ENCODE measurements around the gene CST5.
"Not testable (repeated sequence)": the region's sequence is repeated elsewhere in the genome, so short reads cannot be mapped to it uniquely, and the experiment has no call there.

The CST5 gene

DNA sequence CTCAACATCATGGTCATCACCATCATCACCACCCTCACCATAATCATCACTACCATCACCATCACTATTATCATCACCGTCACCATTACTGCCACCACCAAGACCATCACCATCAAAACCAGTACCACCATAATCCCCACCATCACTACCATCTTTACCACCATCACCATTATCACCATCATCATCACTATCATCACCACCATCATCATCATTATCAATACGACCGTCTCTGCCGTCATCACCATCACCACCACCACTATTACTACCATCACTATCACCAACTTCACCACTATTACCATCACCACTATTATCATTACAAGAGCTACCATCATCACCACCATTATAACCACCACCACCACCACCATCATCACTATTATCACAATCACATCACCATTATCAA is 11.3 kb upstream of the CST5 start:
- in situ Hi-C loops (cut with HindIII; ENCODE audit: low sequenced_read_pairs) = not testable (repeated sequence)

DNA sequence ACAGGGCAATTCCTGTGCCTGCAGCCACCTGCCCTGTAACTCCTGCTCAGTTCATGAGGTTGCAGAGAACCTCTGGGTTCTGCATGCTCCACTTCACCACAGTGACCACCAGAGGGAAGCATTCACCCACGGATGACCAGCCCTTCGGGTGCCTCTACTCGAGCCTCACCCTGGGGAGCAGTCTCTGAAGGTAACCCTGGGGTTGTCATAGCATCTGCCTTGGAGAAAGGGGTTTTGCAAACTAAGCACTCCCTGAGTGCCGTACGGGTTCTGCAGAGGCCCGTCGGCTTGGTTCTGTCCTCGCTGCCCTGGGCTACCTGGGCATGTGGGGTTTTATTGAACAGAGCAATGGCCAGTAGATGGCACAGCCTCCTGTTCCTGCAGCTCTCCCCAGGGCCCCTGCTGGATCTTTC is 10.2 kb upstream of the CST5 start:
- in situ Hi-C loops (cut with HindIII; ENCODE audit: low sequenced_read_pairs) = no loop called here

DNA sequence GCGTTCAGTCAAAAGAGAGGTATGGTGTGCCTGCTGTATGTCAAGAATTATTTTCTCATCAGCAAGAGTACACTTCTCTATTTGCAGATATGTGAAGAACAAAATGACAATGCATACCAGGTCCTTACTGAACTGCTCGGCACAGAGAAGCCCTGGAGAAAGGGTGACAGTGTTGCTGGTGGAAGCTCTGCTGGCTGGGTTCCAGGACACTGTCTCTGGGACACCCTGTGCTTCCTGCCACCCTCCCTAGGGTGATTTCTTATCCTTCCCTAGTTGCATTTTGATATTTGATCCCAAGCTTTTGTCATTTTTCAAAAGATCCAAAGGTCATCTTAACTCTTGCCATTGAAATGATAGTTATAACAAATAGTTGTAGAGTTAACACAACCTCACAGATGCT is 8.3 kb upstream of the CST5 start:
- in situ Hi-C loops (cut with HindIII; ENCODE audit: low sequenced_read_pairs) = no loop called here

DNA sequence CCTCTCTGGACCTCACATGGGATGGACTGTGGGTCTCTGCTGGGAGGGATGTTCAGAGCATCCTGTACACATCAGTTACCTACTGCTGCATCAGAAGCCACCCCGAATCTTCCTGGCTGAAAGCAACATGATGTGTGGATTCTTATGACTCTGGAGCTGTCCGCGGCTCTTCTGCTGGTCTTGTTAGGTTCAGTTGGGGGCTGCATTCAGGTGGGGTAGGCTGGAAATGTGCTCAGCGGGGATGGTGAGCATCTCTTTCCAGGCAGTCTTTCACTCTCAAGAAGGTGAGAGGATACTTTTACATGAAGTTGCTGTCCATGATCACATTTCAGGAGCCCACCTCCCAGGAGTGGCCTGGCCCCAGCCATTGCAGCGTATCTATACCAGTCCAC is 5.2 kb upstream of the CST5 start:
- in situ Hi-C loops (cut with HindIII; ENCODE audit: low sequenced_read_pairs) = no loop called here

DNA sequence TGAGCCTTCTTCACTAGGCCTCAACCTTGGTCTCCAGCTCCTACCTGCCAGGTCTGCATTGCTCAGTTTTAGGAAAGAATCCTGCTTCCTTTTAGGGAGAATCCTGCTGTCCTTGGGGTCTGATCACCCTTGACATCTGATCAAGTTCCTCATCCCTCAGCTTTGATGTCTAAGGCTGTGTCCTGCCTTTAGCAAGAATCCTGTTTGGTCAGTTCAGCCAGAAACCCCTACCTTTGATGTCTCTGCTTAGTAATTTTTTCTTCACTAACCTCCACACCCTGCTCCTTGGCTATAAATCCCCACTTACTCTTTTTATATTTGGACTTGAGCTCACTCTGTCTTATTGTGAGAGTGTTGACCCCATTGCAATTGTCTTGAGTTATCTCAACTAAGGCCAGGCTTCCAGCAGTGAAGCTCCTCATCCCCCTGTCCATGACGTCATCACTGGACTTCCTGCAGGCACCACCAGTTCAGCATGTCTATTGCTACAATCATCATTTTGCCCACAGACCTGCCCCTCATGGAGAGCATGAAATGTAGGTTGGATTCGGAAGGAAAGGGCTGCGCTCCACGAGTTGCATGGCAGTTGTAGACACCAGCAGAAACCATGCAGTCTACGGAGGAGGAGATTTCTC is 4.7 kb upstream of the CST5 start:
- in situ Hi-C loops (cut with HindIII; ENCODE audit: low sequenced_read_pairs) = no loop called here

DNA sequence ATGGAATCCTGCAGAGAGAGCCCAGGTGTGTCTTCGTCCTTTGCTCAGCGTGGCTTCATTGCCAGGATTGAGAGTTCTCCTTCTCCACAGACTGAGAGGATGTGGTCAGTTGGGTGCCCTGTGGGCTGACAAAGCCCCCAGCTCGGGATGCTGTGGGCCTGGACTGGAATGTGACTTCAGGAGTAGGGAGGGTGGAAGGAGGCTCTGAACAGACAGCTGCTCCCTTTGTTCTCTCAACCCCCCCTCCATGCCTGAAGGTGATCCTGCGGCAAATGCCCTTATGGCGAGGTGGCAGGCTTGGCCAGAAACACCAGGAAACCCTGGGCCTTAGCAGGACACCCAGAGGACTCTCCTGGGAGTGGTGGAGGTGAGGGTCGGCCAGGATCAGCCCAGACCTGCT is 1.8 kb upstream of the CST5 start:
- in situ Hi-C loops (cut with HindIII; ENCODE audit: low sequenced_read_pairs) = no loop called here

DNA sequence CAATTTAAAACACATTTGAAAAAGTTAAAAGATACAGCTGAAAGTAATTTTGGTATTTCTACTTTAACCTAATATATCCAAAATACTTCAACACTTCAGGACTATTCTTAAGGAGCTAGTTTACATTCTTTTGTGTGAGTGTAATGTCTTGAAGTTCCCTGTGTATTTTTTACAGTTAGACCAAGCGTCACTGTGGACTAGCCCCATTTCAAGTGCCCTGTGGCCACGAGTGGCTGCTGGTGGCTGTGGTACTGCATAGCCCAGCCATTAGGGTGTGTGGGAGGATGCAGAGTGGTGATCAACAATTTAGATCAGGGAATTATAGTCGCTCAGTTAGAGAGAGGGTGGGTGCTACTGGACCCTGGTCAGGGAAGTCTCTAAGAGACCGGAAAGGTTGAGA is 869 bp upstream of the CST5 start:
- in situ Hi-C loops (cut with HindIII; ENCODE audit: low sequenced_read_pairs) = no loop called here

DNA sequence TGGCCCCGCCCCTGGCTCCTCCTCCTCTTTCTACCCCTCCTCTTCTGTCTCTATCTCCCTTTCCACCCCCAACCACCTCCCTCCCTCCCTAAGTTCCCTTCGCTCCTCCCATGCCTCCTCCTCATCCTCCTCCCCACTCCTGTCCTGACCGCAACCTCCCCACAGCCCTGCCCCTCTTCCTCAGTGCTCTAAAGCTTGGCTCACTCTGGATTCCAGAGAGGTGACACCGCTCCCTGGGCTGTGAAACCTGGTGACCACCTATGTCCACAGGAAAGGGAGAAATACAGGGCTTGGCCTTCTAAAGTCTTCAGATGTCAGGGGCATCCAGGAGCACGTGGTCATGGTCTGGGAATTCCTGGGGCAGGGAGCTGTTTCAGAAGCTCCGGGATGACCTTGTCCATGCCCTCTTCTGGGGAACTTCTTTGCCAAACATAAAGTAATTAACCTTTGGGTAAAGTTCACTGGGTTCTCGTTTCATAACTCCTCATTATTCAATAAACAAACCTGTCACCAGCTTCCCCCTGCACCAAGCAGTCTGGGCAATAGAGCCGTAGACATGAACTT is 345 bp upstream of the CST5 start:
- in situ Hi-C loops (cut with HindIII; ENCODE audit: low sequenced_read_pairs) = no loop called here

DNA sequence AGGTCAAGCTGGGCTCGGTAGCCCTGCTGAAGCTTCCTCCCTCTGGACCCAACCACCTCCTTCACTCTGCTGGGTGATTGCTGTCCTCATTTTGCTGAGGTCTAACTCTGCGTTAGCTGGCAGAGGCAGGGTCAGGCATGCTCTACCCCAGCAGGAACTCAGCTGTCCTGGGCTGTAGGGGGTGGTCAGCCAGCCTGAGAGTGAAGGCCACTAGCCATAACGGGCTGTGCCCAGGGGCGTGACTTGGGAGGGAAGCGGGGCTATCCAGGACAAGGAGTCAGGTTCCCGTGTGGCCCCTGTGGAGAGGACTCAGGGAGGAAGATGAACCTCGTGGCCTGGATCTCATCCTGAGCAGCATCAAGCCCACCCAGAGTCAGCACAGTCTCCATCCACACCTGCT is 761 bp downstream of the CST5 start:
- in situ Hi-C loops (cut with HindIII; ENCODE audit: low sequenced_read_pairs) = no loop called here

DNA sequence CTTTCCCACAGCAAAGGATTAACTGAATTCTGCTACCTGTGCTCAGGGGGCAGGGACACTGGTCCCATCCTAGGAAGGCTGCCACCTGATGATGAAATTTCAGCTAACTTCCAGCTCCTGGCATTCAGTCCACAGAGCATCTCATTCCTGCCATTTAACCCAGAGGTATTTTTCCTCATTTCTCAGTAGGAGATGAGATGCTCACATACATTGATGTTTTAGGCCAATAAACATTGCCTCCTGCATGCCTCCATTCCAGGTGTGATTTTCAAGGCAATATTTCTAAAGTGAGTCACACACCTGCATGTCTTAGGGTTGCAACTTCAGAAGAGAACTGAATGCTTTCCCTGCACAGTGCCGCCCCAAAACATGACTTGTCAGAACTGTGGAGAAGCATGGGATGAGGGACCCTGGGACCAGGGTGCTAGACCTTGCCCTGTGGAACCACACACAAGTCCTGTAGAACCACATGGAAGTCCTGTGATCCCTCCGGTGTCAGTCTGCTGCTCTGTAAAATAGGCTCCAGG is 1.5 kb downstream of the CST5 start:
- in situ Hi-C loops (cut with HindIII; ENCODE audit: low sequenced_read_pairs) = not testable (repeated sequence)

DNA sequence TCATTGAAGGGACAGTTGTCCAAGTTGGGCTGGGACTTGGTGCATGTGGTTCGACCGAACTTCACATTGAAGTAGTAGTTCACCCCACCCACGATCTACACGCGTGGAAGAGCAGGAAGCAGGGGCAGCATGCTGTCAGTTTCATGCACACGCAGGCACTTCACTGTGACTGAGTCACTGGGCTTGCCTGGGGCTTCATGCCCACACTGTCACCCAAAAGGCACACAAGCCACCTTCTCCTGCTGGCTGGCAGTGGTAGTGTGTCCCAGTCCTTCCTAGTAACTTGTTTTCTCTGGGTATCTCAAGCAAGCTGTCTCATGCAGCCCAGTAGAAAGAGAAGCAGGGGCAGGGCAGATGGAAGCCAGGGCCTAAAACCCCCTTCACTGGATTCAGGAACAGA is 2.0 kb downstream of the CST5 start:
- in situ Hi-C loops (cut with HindIII; ENCODE audit: low sequenced_read_pairs) = no loop called here

DNA sequence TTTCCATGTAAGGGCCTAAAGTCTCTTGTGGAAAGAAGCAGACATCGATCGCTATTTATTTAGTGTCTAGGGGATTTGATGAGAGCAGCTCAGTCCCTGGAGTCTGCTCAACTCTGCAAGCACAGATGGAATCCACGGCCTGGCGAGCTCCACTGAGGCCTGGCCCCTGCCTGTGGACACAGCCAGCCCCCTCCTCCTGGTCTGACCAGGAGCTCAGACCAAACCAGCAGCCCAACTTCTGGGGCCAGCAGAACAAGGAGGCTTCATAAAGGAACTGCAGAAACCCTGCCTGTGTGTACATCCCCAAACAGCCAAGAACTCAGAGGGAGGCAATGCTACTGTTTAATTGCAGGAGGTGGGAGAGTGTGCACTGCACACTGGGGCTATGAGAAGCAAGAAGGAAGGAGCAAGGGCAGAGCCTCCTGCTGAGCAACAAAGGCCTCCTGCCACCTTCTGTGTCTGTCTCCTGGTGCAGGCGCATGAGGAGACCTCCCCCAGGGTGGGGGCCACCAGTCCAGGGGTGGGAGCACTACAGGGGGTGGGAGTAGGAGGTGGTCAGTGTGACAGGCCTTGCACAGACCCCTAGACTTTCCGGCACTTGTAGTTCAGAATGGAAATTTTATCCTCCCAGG is 3.8 kb downstream of the CST5 start:
- in situ Hi-C loops (cut with HindIII; ENCODE audit: low sequenced_read_pairs) = no loop called here

DNA sequence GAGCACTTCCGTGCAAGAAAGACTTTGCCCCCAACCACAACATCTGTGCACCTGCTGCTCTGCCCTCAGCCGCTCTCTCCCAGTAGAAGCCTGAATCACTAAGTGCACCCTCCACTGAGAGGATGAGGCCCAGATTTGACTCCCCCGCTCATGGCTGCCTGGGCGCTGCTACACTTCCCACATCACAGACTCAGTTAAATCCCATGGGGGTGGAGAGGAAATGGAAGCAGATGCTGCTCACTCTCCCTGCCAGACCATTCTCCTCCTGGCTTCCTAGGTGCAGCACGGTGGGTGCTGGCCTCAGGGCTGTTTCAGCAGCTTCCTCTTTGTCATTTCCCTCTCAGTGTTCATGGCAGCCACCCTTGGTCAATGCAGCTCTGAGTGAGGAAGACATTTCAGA is 4.8 kb downstream of the CST5 start:
- in situ Hi-C loops (cut with HindIII; ENCODE audit: low sequenced_read_pairs) = no loop called here

DNA sequence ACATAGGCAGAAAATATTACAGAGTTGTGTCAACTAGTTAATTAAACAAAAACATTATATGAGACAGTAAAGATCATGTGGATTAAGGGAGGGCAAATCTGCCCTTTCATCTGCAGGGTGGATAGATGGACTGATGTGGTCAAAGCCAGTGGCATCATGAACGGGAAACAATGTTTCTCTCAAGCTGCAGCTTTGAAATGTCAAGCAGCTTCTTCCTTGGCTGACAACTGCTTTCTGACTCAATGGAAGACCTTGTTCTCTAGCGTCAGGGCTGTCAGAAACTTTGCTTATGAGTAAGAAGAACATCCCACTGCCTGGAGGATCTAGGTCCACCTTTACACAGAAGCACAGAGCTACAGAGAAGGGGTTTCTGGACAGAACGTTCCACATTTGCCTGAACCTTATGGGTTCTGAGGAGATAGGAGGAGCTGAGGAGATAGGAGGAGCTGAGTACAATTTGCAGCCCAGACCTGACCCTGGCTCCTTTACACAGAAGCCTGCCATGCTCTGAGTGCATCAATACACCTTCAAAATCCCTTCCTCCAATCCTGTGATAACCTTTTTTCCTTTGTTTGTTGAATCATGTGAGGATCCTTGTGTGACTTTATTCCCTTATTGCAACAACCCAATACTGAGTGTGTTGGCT is 6.1 kb downstream of the CST5 start:
- in situ Hi-C loops (cut with HindIII; ENCODE audit: low sequenced_read_pairs) = no loop called here

DNA sequence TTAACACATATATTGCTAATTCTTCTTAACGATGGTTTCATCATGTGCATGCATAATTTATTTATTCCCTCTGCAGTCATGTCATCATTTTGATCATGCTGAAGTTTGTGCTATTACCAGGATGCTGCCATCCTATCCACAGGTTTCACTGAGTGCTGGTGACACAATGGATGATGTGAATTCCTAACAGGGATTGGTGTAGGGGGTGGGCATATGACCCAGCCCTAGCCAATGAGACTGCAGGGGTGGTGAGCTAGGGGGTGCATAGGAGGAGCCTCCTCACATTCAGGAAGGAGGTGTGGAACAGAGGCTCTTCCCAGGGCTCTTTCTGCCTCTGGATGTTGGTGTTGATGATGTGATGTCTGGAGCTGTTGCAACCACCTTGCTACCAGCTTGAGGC is 7.5 kb downstream of the CST5 start:
- in situ Hi-C loops (cut with HindIII; ENCODE audit: low sequenced_read_pairs) = no loop called here

DNA sequence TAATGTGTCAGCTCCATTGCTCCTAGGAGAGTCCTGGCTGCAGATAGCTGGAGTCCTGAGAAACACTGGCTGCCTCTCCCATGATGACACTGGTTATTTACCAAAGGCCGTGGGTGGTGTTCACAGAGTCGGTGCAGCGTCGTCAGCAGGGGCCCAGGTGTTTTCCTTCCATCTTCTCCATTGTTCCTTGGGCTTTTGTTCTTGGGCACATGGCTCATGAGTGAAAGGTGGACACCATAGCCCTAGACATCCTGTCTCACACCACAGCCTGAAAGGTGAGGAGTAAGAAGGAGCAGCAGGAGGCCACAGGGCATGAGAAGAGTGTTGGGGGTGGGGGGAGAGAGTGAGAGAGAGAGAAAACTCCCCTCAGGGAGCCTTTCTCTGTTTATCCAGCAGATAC is 9.1 kb downstream of the CST5 start:
- in situ Hi-C loops (cut with HindIII; ENCODE audit: low sequenced_read_pairs) = no loop called here

DNA sequence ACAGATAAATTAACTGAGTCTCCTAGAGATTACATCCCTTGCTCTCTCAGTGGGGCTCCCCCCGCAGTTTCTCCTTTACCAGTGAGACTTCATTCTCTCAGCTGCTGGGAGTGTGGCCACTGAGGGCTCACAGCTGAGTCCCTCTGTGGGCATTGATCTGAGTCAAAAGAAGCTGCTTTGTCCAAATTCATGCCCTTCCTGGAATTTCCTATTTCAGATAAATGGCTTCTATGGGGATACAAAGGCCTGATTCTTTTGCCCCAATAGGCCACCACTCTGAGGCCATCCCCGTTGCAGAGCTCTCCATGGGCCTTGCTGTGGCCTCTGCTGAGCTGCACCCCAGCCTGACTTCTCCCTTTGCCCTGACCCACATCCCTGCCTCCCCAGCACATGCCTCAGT is 10.0 kb downstream of the CST5 start:
- in situ Hi-C loops (cut with HindIII; ENCODE audit: low sequenced_read_pairs) = no loop called here

DNA sequence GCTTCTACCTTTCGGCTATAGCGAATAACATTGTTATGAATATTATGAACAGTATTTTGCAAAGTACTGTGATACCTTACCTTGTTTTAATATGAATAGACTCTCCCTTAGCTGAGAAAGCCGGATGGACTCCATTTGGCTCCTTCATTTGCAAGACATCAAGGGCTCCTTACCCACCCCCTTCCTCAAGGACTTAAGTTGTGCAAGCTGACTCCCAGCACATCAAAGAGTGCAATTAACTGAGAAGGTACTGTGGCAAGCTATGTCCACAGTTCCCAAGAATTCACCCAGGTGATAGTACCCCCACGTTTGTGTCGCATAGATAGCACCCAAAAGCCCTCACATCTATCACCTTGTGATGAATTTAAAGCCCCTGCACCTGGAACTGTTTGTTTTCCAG is 11.2 kb downstream of the CST5 start:
- in situ Hi-C loops (cut with HindIII; ENCODE audit: low sequenced_read_pairs) = no loop called here

DNA sequence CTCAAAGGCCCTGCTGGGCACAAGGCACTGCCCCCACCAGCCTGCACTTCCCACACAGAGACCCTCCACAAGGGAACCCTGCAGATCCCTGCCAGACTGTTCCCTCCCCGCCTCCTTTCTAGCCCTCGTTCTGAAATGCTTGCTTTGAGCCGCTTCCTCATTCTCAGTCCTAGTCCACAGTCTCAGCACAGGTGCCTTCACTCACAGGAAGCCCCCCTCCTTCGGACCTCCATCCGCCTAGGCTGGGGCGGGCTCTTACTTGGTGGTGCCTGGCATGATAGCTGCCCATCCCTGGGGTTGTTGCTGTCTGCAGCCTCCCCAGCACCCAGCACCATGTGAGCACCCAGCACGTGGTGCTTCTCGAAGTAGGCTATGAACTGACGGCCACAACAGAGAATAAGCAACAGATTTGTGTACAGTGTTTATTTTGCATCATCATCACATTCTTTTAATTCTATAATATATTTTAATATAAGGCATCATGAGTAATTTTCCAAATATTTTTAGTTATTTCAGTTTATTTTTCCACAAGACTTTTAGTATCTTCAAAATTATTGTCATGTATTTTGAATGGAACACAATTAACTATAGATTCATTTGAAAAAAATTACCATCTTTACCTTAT is 12.3 kb downstream of the CST5 start:
- in situ Hi-C loops (cut with HindIII; ENCODE audit: low sequenced_read_pairs) = no loop called here

DNA sequence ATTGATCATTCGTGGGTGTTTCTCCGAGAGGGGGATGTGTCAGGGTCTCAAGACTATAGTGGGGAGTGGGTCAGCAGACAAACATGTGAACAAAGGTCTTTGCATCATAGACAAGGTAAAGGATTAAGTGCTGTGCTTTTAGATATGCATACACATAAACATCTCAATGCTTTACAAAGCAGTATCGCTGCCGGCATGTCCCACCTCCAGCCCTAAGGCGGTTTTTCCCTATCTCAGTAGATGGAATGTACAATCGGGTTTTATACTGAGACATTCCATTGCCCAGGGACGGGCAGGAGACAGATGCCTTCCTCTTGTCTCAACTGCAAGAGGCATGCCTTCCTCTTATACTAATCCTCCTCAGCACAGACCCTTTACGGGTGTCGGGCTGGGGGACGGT is 18.8 kb downstream of the CST5 start:
- in situ Hi-C loops (cut with HindIII; ENCODE audit: low sequenced_read_pairs) = not testable (repeated sequence)

DNA sequence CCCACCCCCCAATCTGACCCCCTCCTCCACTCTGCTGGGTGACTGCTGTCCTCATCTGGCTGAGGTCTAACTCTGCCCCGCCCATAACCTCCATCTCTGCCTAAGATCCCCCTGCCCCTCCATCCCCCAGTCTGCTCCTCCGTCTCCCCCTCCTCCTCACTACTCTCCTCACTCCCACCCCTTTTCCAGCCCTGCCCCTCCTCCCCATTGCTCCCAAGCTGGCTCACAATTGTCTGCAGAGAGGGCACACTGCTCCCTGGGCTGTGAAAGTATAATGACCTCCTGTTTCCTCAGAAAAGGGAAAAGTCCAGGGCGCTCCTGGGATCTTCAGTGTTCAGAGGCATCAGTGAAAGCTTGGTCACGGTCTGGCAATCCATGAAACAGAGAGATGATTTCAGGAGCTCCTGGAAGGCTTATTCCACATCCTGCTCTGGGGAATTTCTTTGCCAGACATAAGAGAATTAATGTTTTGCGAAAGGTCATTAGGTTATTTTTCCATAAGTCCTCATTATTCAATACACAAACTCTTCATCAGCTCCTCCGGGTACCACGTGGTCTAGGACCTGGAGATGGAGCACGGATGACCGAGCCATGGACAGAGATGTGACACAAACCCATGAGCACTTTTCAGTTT is 21.5 kb downstream of the CST5 start:
- in situ Hi-C loops (cut with HindIII; ENCODE audit: low sequenced_read_pairs) = no loop called here
